Measurements from ENCODE around the gene ZNF76. TPM values are rescaled to one million over a fixed set of nuclear protein-coding genes. Genes with fewer than 3 reads are reported as not detected.
"Not testable (repeated sequence)": the region's sequence is repeated elsewhere in the genome, so short reads cannot be mapped to it uniquely, and the experiment has no call there.

Gene ZNF76
- total RNA-seq, 1 donor from 2014 or later, result 31.3 TPM

- no peak for DNase-seq
These were observed 41.3 kb downstream of the ZNF76 start for GRCh38 chr6:35300848-35301247.

GRCh38 chr6:35302604-35303241 is 43.2 kb downstream of the ZNF76 start:
- DNase-seq (no peak), ATAC-seq (peak; percentile 81)
- Histone ChIP-seq H3K4me3 (peak overlapping the region; percentile 21), H3K27ac (peak overlapping the region; percentile 71), H3K27me3 (no peaks in the 10 kb centered on the region), H3K4me1 (peaks cover 25% of the 10 kb centered on the region), H3K36me3 (no peaks in the 10 kb centered on the region), H3K9me3 (no peaks in the 10 kb centered on the region)
- intact Hi-C loops (cut with DNase I), result no loop called here
- no peak for TF ChIP-seq CTCF (IDR thresholded peaks at IDR 0.05)

More at GRCh38 chr6:35300848-35301247, 41.3 kb downstream of the ZNF76 start:
- Histone ChIP-seq H3K36me3 (peaks cover 3% of the 10 kb centered on the region), H3K9me3 (no peaks in the 10 kb centered on the region), H3K4me1 (peaks cover 33% of the 10 kb centered on the region), H3K27ac (peak overlapping the region; percentile 47), H3K4me3 (no peak overlapping the region), H3K27me3 (no peaks in the 10 kb centered on the region)
- no peak for TF ChIP-seq CTCF (IDR thresholded peaks at IDR 0.05)
- peak; percentile 13 for ATAC-seq
- intact Hi-C loops (cut with DNase I), result no loop called here

- intact Hi-C loops (cut with DNase I), result no loop called here
- H3K4me1 ChIP-seq, result peaks cover 16% of the 10 kb centered on the region
- DNase-seq (no peak), ATAC-seq (no peak)
- H3K4me3 ChIP-seq, result no peak overlapping the region
- no peaks in the 10 kb centered on the region for H3K27me3 ChIP-seq
- no peaks in the 10 kb centered on the region for H3K9me3 ChIP-seq
- TF ChIP-seq CTCF (IDR thresholded peaks at IDR 0.05), result no peak
- H3K36me3 ChIP-seq, result no peaks in the 10 kb centered on the region
- no peak overlapping the region for H3K27ac ChIP-seq
These were observed 44.8 kb downstream of the ZNF76 start for GRCh38 chr6:35304299-35304698.

- no peak for TF ChIP-seq CTCF (IDR thresholded peaks at IDR 0.05)
- Histone ChIP-seq H3K9me3 (no peaks in the 10 kb centered on the region), H3K27me3 (no peaks in the 10 kb centered on the region), H3K36me3 (no peaks in the 10 kb centered on the region), H3K4me1 (peaks cover 16% of the 10 kb centered on the region), H3K27ac (no peak overlapping the region), H3K4me3 (no peak overlapping the region)
- intact Hi-C loops (cut with DNase I), result no loop called here
- ATAC-seq, result no peak
- DNase-seq, result no peak
These were observed 45.6 kb downstream of the ZNF76 start for GRCh38 chr6:35305117-35305516.

GRCh38 chr6:35307138-35307537 is 47.6 kb downstream of the ZNF76 start:
- H3K36me3 ChIP-seq; H3K27me3 ChIP-seq; H3K27ac ChIP-seq; H3K4me3 ChIP-seq; DNase-seq; ATAC-seq; H3K9me3 ChIP-seq; intact Hi-C loops (cut with DNase I): not testable (repeated sequence)
- peaks cover 24% of the 10 kb centered on the region for H3K4me1 ChIP-seq

- ATAC-seq; intact Hi-C loops (cut with DNase I): not testable (repeated sequence)
These were observed 49.0 kb downstream of the ZNF76 start for GRCh38 chr6:35308543-35308942.

More at GRCh38 chr6:35308543-35308942, 49.0 kb downstream of the ZNF76 start:
- not testable (repeated sequence) for H3K27me3 ChIP-seq, H3K36me3 ChIP-seq, H3K27ac ChIP-seq, H3K4me3 ChIP-seq, H3K9me3 ChIP-seq, DNase-seq
- peaks cover 12% of the 10 kb centered on the region for H3K4me1 ChIP-seq
